Measurements from ENCODE around the gene RNF223. TPM values are rescaled to one million over a fixed set of nuclear protein-coding genes. Genes with fewer than 3 reads are reported as not detected.

RNF223 gene
- total RNA-seq, 4 donors from 2014 or later: 1.3 TPM; not detected in 3

GRCh38 chr1:1082776-1083415 lies 8.8 kb upstream of the RNF223 start:
- H3K9me3 ChIP-seq: no peaks in the 10 kb centered on the region
- no peaks in the 10 kb centered on the region for H3K36me3 ChIP-seq
- H3K4me1 ChIP-seq: peaks cover 0 to 14% (median 9%) of the 10 kb centered on the region in 4 donors
- TF ChIP-seq, protein P1, sequence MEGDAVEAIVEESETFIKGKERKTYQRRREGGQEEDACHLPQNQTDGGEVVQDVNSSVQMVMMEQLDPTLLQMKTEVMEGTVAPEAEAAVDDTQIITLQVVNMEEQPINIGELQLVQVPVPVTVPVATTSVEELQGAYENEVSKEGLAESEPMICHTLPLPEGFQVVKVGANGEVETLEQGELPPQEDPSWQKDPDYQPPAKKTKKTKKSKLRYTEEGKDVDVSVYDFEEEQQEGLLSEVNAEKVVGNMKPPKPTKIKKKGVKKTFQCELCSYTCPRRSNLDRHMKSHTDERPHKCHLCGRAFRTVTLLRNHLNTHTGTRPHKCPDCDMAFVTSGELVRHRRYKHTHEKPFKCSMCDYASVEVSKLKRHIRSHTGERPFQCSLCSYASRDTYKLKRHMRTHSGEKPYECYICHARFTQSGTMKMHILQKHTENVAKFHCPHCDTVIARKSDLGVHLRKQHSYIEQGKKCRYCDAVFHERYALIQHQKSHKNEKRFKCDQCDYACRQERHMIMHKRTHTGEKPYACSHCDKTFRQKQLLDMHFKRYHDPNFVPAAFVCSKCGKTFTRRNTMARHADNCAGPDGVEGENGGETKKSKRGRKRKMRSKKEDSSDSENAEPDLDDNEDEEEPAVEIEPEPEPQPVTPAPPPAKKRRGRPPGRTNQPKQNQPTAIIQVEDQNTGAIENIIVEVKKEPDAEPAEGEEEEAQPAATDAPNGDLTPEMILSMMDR (IDR thresholded peaks at IDR 0.05): no peak
- TF ChIP-seq POLR2A (IDR thresholded peaks at IDR 0.05): no peak
- H3K27me3 ChIP-seq: no peaks in the 10 kb centered on the region
- H3K4me3 ChIP-seq: no peak overlapping the region
- peak in 1 of 3 donors; percentile 30 for DNase-seq
- no peak overlapping the region for H3K27ac ChIP-seq

GRCh38 chr1:1082239-1082775 lies 8.2 kb upstream of the RNF223 start:
- no peak overlapping the region for H3K4me3 ChIP-seq
- no peaks in the 10 kb centered on the region for H3K27me3 ChIP-seq
- no peak overlapping the region for H3K27ac ChIP-seq
- H3K36me3 ChIP-seq: no peaks in the 10 kb centered on the region
- TF ChIP-seq POLR2A (IDR thresholded peaks at IDR 0.05): no peak
- TF ChIP-seq, protein P1 (IDR thresholded peaks at IDR 0.05): no peak
- H3K9me3 ChIP-seq: no peaks in the 10 kb centered on the region
- DNase-seq: peak in 2 of 3 donors; percentile 39 to 42
- H3K4me1 ChIP-seq: peaks cover 0 to 14% (median 9%) of the 10 kb centered on the region in 4 donors

DNA sequence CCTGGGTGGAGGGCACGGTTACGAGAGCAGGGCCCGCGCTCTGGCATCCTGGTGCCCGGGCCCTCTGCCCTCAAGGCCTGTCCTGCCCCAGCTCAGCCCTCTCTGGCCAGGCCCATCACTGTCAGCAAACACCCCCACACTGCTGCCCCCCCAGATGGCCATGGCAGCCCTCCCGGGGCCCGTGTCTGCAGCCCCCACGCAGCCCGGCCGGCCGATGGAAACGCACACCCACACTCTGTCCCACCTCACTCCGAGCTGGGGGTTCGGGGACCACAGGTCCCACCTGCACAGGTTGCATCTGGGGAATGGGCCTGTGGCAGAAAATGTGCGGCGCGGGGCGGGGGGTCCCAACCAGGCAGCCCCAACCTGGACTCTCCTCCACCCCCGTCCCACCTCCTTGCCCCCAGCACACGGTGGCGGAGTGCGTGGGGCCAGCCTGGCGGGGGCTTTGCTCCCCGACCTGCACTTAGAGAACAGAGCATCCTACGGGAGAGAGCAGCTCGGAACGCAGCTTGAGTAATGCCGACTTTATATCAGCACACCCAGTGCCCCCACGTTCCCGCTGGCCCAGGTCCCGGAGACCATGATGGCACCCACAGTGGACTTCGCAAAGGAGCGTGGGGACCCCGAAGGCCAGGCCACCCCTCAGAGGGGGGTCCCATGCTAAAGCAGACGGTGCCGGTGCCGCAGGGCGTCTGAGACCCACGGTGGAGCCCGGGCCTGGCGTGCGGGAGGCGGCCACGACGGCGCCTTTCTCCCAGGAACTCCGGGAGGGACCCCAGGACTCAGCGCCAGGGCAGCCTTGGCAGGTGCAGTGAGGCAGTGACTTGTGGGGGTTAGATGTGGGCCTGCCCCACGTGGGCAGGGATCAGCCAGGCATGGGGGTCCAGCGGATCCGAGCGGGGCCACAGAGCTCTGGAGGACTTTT lies 7.5 kb upstream of the RNF223 start:
- peak in 2 of 3 donors; percentile 43 to 45 for DNase-seq
- H3K36me3 ChIP-seq: no peaks in the 10 kb centered on the region
- no peaks in the 10 kb centered on the region for H3K27me3 ChIP-seq
- no peak overlapping the region for H3K4me3 ChIP-seq
- peaks cover 0 to 14% (median 9%) of the 10 kb centered on the region in 4 donors for H3K4me1 ChIP-seq
- H3K27ac ChIP-seq: no peak overlapping the region
- TF ChIP-seq, protein P1 (IDR thresholded peaks at IDR 0.05): no peak
- TF ChIP-seq POLR2A (IDR thresholded peaks at IDR 0.05): no peak
- H3K9me3 ChIP-seq: no peaks in the 10 kb centered on the region

- TF ChIP-seq, protein P1 (IDR thresholded peaks at IDR 0.05): no peak
- TF ChIP-seq POLR2A (IDR thresholded peaks at IDR 0.05): no peak
- Histone ChIP-seq H3K9me3 (no peaks in the 10 kb centered on the region), H3K36me3 (no peaks in the 10 kb centered on the region), H3K27me3 (no peaks in the 10 kb centered on the region), H3K4me1 (peaks cover 0 to 14% (median 9%) of the 10 kb centered on the region in 4 donors), H3K27ac (no peak overlapping the region), H3K4me3 (no peak overlapping the region)
- DNase-seq: peak in 2 of 3 donors; percentile 30 to 38
Observed at GRCh38 chr1:1080951-1081310, 6.8 kb upstream of the RNF223 start.

DNA sequence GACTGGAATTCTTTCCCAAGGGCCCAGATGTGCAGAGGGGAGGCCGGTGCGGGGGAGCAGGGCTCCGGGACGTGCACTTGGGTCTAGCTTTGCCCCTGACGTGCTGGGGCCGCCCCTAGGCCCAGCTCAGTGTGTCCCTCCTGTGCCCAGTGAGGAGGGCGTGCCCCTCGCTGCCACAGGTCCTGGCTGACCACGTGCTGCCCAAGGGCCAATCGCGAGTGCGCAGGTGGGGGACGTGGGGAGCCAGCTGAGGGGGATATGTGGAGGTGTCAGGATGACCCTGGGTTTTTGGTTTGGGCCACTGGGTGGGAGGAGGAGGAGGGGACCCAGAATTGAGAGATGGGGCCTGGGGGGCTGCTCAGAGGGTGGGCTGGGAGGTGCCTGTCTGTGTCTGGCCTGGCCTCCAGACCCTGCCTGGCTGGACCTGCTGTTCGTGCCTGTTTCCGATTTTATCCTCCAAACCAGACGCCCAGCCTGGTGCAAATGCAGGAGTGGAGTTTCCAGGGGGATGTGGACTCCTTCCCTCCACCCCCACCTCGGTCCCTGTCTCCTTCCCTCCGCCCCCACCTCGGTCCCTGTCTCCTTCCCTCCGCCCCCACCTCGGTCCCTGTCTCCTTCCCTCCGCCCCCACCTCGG lies 6.1 kb upstream of the RNF223 start:
- Histone ChIP-seq H3K27me3 (no peaks in the 10 kb centered on the region), H3K4me1 (peaks cover 0 to 14% (median 9%) of the 10 kb centered on the region in 4 donors), H3K4me3 (peak overlapping the region; percentile 17 to 29 (median 20)), H3K9me3 (no peaks in the 10 kb centered on the region), H3K36me3 (no peaks in the 10 kb centered on the region), H3K27ac (no peak overlapping the region)
- peak in 2 of 3 donors; percentile 61 to 68 for DNase-seq
- TF ChIP-seq, protein P1 (IDR thresholded peaks at IDR 0.05): no peak
- no peak for TF ChIP-seq POLR2A (IDR thresholded peaks at IDR 0.05)
